ENCODE measurements around the gene IFT81. TPM values are rescaled to one million over a fixed set of nuclear protein-coding genes. Genes with fewer than 3 reads are reported as not detected.
"Not testable (repeated sequence)": the region's sequence is repeated elsewhere in the genome, so short reads cannot be mapped to it uniquely, and the experiment has no call there.

The IFT81 gene
- total RNA-seq, 1 donor, result 18.5 TPM

GRCh38 chr12:110117210-110117609 lies 6.9 kb upstream of the IFT81 start:
- H3K36me3 ChIP-seq (ENCODE audit: insufficient read depth, low read length); H3K4me1 ChIP-seq (ENCODE audit: insufficient read depth, low read length); H2AFZ ChIP-seq (ENCODE audit: low read length): not testable (repeated sequence)

GRCh38 chr12:110117956-110118685 lies 6.0 kb upstream of the IFT81 start:
- Histone ChIP-seq H4K20me1 (ENCODE audit: insufficient read depth, low read length) (no peaks in the 10 kb centered on the region), H2AFZ (ENCODE audit: low read length) (peak overlapping the region; percentile 67), H3K27ac (ENCODE audit: low read depth, low read length) (no peak overlapping the region), H3K4me2 (ENCODE audit: insufficient read depth, low read length) (no peak overlapping the region), H3K4me1 (ENCODE audit: insufficient read depth, low read length) (no peaks in the 10 kb centered on the region), H3K27me3 (ENCODE audit: insufficient read depth, low read length) (no peaks in the 10 kb centered on the region), H3K36me3 (ENCODE audit: insufficient read depth, low read length) (no peaks in the 10 kb centered on the region), H3K4me3 (ENCODE audit: insufficient read depth, low read length) (no peak overlapping the region), H3K79me2 (ENCODE audit: insufficient read depth, low read length) (no peaks in the 10 kb centered on the region), H3K9me3 (ENCODE audit: low read depth, low read length) (no peaks in the 10 kb centered on the region)
- TF ChIP-seq CTCF (IDR thresholded peaks at IDR 0.05; ENCODE audit: extremely low read depth, low read depth, low read length), result no peak
- no peak for DNase-seq (ENCODE audit: insufficient read length, low spot score, missing footprints)

More at GRCh38 chr12:110117210-110117609, 6.9 kb upstream of the IFT81 start:
- H3K9me3 ChIP-seq (ENCODE audit: low read depth, low read length); H3K27ac ChIP-seq (ENCODE audit: low read depth, low read length); DNase-seq (ENCODE audit: insufficient read length, low spot score, missing footprints); H4K20me1 ChIP-seq (ENCODE audit: insufficient read depth, low read length); H3K4me2 ChIP-seq (ENCODE audit: insufficient read depth, low read length); H3K27me3 ChIP-seq (ENCODE audit: insufficient read depth, low read length); H3K4me3 ChIP-seq (ENCODE audit: insufficient read depth, low read length); H3K79me2 ChIP-seq (ENCODE audit: insufficient read depth, low read length): not testable (repeated sequence)
- peak; percentile 27 for TF ChIP-seq CTCF (IDR thresholded peaks at IDR 0.05; ENCODE audit: extremely low read depth, low read depth, low read length)

- Histone ChIP-seq H3K27me3 (ENCODE audit: insufficient read depth, low read length) (no peaks in the 10 kb centered on the region), H3K4me3 (ENCODE audit: insufficient read depth, low read length) (no peak overlapping the region), H3K79me2 (ENCODE audit: insufficient read depth, low read length) (peaks cover 17% of the 10 kb centered on the region), H3K27ac (ENCODE audit: low read depth, low read length) (no peak overlapping the region), H3K4me2 (ENCODE audit: insufficient read depth, low read length) (no peak overlapping the region), H2AFZ (ENCODE audit: low read length) (no peak overlapping the region), H3K36me3 (ENCODE audit: insufficient read depth, low read length) (peaks cover 4% of the 10 kb centered on the region), H4K20me1 (ENCODE audit: insufficient read depth, low read length) (no peaks in the 10 kb centered on the region), H3K4me1 (ENCODE audit: insufficient read depth, low read length) (peaks cover 4% of the 10 kb centered on the region), H3K9me3 (ENCODE audit: low read depth, low read length) (no peaks in the 10 kb centered on the region)
- no peak for DNase-seq (ENCODE audit: insufficient read length, low spot score, missing footprints)
- no peak for TF ChIP-seq CTCF (IDR thresholded peaks at IDR 0.05; ENCODE audit: extremely low read depth, low read depth, low read length)
These were observed 1.2 kb upstream of the IFT81 start for GRCh38 chr12:110122929-110123328.

- H3K9me3 ChIP-seq (ENCODE audit: low read depth, low read length), result no peaks in the 10 kb centered on the region
- H4K20me1 ChIP-seq (ENCODE audit: insufficient read depth, low read length), result no peaks in the 10 kb centered on the region
- H3K4me2 ChIP-seq (ENCODE audit: insufficient read depth, low read length), result peak overlapping the region; percentile 49
- no peak overlapping the region for H3K27ac ChIP-seq (ENCODE audit: low read depth, low read length)
- no peaks in the 10 kb centered on the region for H3K27me3 ChIP-seq (ENCODE audit: insufficient read depth, low read length)
- peaks cover 14% of the 10 kb centered on the region for H3K36me3 ChIP-seq (ENCODE audit: insufficient read depth, low read length)
- DNase-seq (ENCODE audit: insufficient read length, low spot score, missing footprints), result no peak
- H3K4me3 ChIP-seq (ENCODE audit: insufficient read depth, low read length), result no peak overlapping the region
- no peak for TF ChIP-seq CTCF (IDR thresholded peaks at IDR 0.05; ENCODE audit: extremely low read depth, low read depth, low read length)
- peaks cover 17% of the 10 kb centered on the region for H3K79me2 ChIP-seq (ENCODE audit: insufficient read depth, low read length)
- H2AFZ ChIP-seq (ENCODE audit: low read length), result peak overlapping the region; percentile 21
- peaks cover 4% of the 10 kb centered on the region for H3K4me1 ChIP-seq (ENCODE audit: insufficient read depth, low read length)
These were observed 263 bp upstream of the IFT81 start for GRCh38 chr12:110123919-110124268.
